Measurements from ENCODE around the gene GRID2. TPM values are rescaled to one million over a fixed set of nuclear protein-coding genes. Genes with fewer than 3 reads are reported as not detected.

GRID2 gene
- total RNA-seq, 1 donor from 2014 or later, result not detected

- DNase-seq, result no peak
Measured at GRCh38 chr4:93337196-93337595, 1033.4 kb downstream of the GRID2 start.

GRCh38 chr4:93342738-93343137 lies 1039.0 kb downstream of the GRID2 start:
- H3K9me3 ChIP-seq (replicated peaks), result no peaks in the 10 kb centered on the region
- no peak overlapping the region for H3K27ac ChIP-seq (replicated peaks)
- no peak overlapping the region for H3K4me3 ChIP-seq
- no peaks in the 10 kb centered on the region for H3K36me3 ChIP-seq
- H3K4me1 ChIP-seq, result no peaks in the 10 kb centered on the region
- H3K27me3 ChIP-seq (ENCODE audit: low read depth), result no peaks in the 10 kb centered on the region
- intact Hi-C loops (cut with micrococcal nuclease), result no loop called here
- DNase-seq, result no peak
- no peak for TF ChIP-seq CTCF (IDR thresholded peaks at IDR 0.05; ENCODE audit: borderline replicate concordance)

More at GRCh38 chr4:93337196-93337595, 1033.4 kb downstream of the GRID2 start:
- H3K4me3 ChIP-seq, result no peak overlapping the region
- H3K4me1 ChIP-seq, result no peaks in the 10 kb centered on the region
- intact Hi-C loops (cut with micrococcal nuclease), result no loop called here
- no peaks in the 10 kb centered on the region for H3K36me3 ChIP-seq
- no peaks in the 10 kb centered on the region for H3K9me3 ChIP-seq (replicated peaks)
- no peak for TF ChIP-seq CTCF (IDR thresholded peaks at IDR 0.05; ENCODE audit: borderline replicate concordance)
- H3K27ac ChIP-seq (replicated peaks), result no peak overlapping the region
- no peaks in the 10 kb centered on the region for H3K27me3 ChIP-seq (ENCODE audit: low read depth)

GRCh38 chr4:93346840-93347239 lies 1043.1 kb downstream of the GRID2 start:
- Histone ChIP-seq H3K4me3 (no peak overlapping the region), H3K9me3 (replicated peaks) (no peaks in the 10 kb centered on the region), H3K27ac (replicated peaks) (no peak overlapping the region), H3K27me3 (ENCODE audit: low read depth) (no peaks in the 10 kb centered on the region), H3K4me1 (no peaks in the 10 kb centered on the region), H3K36me3 (no peaks in the 10 kb centered on the region)
- intact Hi-C loops (cut with micrococcal nuclease), result no loop called here
- no peak for TF ChIP-seq CTCF (IDR thresholded peaks at IDR 0.05; ENCODE audit: borderline replicate concordance)
- no peak for DNase-seq

GRCh38 chr4:93348896-93349295 lies 1045.1 kb downstream of the GRID2 start:
- DNase-seq, result no peak
- H3K4me1 ChIP-seq, result no peaks in the 10 kb centered on the region
- intact Hi-C loops (cut with micrococcal nuclease), result no loop called here
- no peaks in the 10 kb centered on the region for H3K27me3 ChIP-seq (ENCODE audit: low read depth)
- H3K9me3 ChIP-seq (replicated peaks), result no peaks in the 10 kb centered on the region
- no peak overlapping the region for H3K4me3 ChIP-seq
- TF ChIP-seq CTCF (IDR thresholded peaks at IDR 0.05; ENCODE audit: borderline replicate concordance), result no peak
- H3K27ac ChIP-seq (replicated peaks), result no peak overlapping the region
- no peaks in the 10 kb centered on the region for H3K36me3 ChIP-seq

- Histone ChIP-seq H3K27ac (replicated peaks) (no peak overlapping the region), H3K9me3 (replicated peaks) (no peaks in the 10 kb centered on the region), H3K27me3 (ENCODE audit: low read depth) (no peaks in the 10 kb centered on the region), H3K36me3 (no peaks in the 10 kb centered on the region), H3K4me1 (no peaks in the 10 kb centered on the region), H3K4me3 (no peak overlapping the region)
- TF ChIP-seq CTCF (IDR thresholded peaks at IDR 0.05; ENCODE audit: borderline replicate concordance), result no peak
- intact Hi-C loops (cut with micrococcal nuclease), result no loop called here
- no peak for DNase-seq
Measured at GRCh38 chr4:93351846-93352245, 1048.1 kb downstream of the GRID2 start.

GRCh38 chr4:93355411-93355810 lies 1051.6 kb downstream of the GRID2 start:
- Histone ChIP-seq H3K27ac (replicated peaks) (no peak overlapping the region), H3K4me1 (no peaks in the 10 kb centered on the region), H3K27me3 (ENCODE audit: low read depth) (no peaks in the 10 kb centered on the region), H3K4me3 (no peak overlapping the region), H3K36me3 (no peaks in the 10 kb centered on the region), H3K9me3 (replicated peaks) (no peaks in the 10 kb centered on the region)
- TF ChIP-seq CTCF (IDR thresholded peaks at IDR 0.05; ENCODE audit: borderline replicate concordance), result no peak
- DNase-seq, result no peak
- intact Hi-C loops (cut with micrococcal nuclease), result no loop called here

Measured in left ventricle myocardium inferior (tissue), 1 donor.